Stimulated activated CD8-positive, alpha-beta memory T cell treated with anti-CD3 and anti-CD28 coated beads, Interleukin-15, amount 100 ng/mL, for 1 hour (primary cell): ENCODE measurements around the gene SH3BGRL.

ENCODE experiments used
- DNase-seq: peaks from one replicate; pipeline ENCODE4 v3.0.0-alpha.2; 2020; ENCODE audit warnings: low read depth

The SH3BGRL gene

DNA sequence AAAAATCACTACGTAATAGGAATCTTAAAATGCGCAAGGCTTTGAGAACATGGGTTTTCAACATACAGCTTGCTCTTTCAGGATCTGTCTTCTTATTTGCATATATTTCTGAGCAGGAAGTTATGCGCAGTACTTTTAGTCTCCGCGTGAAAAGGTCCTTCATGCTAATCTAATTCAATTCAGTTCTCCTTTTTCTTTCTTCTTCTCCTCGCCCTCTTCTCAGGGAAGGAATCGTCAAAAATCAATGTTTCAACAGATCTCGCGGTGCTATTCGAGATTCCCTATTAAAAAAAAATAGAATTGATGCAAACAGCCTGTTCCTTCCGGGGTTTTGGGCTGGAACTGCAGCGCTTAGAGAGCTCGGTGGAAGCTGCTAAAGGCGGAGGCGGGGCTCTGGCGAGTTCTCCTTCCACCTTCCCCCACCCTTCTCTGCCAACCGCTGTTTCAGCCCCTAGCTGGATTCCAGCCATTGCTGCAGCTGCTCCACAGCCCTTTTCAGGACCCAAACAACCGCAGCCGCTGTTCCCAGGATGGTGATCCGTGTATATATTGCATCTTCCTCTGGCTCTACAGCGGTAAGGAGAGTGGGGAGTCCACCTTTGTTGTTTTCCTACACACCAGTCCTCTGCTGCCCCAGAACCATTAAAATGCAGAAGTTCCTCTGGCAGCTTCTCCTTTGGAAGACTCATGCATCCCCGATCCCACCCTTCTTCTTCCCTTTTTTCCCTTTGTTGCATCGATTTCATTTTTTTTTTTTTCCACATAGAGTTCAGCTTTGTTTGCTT is at the start of gene SH3BGRL, which contains the start of gene HMGN5:
Gene SH3BGRL, plus strand, starts transcription at position 432 of the 785 bp plus-strand sequence. Its CDS starts 99 bp downstream, at position 531.
Gene HMGN5, minus strand, starts transcription at position 243 of the 785 bp plus-strand sequence. CDS start 80,364 bp downstream, outside the sequence.
- peak; percentile 34 for DNase-seq

GRCh38 chrX:81168391-81168790 is 33.5 kb upstream of the SH3BGRL start:
- no peak for DNase-seq

DNA sequence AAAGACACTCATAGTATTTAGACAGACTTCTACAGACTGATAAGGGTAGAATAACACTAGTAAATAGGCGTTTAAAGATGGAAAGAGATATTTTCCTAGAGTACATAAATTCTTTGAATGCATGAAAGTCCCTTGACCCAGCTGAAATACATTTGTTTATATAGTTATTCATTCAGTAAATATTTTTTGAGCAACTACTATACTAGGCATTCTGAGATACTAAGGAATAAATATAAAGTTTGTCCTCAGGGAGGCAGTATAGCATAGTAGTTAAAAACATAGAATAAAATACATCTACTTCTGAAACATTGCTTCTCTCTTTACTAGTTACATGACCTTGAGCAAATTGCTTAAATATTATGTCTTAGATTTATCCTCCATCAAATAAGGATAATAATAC is 27.6 kb upstream of the SH3BGRL start:
- DNase-seq: no peak

DNA sequence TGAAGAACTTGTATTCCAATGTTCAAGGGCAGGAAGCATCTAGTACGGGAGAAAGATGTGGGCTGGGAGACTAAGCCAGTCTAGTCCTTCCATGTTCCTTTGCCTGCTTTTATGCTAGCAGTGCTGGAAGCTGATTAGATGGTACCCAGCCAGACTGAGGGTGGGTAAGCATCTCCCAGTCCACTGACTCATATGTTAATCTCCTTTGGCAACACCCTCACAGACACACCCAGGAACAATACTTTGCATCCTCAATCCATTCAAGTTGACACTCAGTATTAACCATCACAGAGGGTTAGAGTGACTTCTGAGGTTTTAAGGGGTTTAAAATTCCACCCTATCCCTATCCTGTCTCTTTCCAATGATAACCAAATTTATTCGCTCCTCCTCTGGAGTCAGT is 6.6 kb upstream of the SH3BGRL start:
- DNase-seq: no peak

DNA sequence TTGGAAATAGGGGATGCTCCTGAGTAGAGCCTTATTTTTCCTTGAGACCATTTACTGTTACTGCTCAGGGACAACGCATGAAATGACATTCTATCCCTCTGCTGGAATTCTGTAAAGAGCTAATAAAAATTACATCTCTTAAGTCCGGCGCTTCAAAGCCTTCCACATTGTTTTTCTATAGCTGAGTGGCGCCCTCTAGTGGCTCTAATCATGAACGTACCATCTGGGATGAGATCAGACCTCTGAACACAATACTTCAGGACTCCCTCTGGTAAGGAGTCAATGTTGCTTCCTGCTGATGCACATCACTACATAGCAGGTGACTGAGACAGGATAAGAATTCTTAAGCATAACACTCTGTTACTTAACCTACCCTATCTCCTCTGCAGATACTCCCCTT is 6.2 kb upstream of the SH3BGRL start:
- peak; percentile 35 for DNase-seq

- no peak for DNase-seq
Observed at GRCh38 chrX:81201071-81201470, 831 bp upstream of the SH3BGRL start.

DNA sequence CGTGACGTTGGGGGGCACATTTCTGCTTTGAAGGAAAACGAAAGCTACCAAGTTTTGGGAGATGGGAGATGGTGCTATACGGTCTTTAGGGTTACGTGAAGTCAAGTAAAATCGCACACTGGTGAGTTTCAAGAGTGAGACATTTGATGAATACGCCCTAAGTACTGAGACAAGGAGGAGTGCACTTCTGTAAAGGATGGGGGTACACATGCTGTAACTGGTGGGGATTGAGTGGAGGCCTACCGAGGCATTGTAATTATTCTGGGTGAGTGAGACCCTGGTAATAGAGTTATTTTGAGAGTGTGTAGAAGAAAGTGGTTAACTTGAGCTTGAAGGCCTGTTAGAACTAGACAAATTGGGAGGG is 536 bp downstream of the SH3BGRL start:
- no peak for DNase-seq

- no peak for DNase-seq
Observed at GRCh38 chrX:81202943-81203342, 1.0 kb downstream of the SH3BGRL start.

DNA sequence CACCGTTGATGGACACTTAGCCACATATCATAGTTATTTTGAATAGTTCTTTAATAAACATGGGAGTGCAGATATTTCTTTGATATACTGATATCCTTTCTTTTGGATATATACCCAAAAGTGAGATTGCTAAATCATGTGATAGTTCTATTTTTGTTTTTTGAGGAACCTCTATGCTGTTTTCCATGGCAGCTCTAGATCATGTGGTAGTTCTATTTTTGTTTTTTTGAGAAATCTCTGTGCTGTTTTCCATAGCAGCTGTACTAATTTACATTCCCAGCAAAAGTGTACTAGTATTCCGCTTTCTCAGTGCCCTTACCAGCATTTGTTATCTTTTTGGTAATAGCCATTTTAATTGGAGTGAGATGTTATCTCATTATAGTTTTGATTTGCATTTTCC is 3.6 kb downstream of the SH3BGRL start:
- no peak for DNase-seq

GRCh38 chrX:81206476-81206875 is 4.6 kb downstream of the SH3BGRL start:
- DNase-seq: no peak

- no peak for DNase-seq
Observed at GRCh38 chrX:81208916-81209315, 7.0 kb downstream of the SH3BGRL start.

- DNase-seq: no peak
Observed at GRCh38 chrX:81215685-81216084, 13.8 kb downstream of the SH3BGRL start.

DNA sequence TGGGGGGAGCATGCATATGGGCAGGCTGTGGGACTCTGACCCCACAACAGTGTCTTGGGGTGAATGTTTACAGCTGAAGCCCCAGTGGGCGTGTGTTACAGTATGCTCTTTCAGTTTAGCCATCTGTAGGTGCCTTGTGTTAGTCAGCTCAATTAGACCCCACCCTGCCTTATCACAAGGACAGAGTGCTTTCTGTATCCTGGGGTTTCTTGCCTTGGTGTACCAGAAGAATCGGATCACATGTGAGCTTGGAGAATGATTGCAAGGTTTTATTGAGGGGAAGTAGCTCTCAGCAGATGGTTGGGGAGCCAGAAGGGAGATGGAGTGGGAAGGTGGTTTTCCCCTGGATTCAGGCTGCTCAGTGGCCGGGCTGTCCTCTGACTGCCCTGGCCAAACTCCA is 27.3 kb downstream of the SH3BGRL start:
- no peak for DNase-seq

DNA sequence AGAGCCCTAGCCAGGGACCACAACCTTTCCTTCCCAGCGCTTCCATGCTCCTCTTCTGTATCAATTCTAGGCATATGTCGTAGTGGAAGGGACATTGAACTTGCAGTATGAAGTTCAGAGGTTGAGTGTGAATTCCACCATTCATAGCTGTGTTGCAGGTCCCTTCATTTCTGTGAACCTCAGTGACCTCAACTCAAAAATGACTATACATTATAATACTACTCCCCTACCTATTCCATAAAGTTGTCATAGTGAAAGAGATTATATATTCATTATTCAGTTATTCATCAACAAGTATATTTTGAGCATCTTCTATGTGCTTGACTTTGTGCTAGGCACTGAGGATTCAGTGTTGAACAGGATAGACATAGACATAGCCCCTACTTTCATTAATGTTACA is 28.0 kb downstream of the SH3BGRL start:
- no peak for DNase-seq

GRCh38 chrX:81231476-81231875 is 29.6 kb downstream of the SH3BGRL start:
- DNase-seq: no peak

DNA sequence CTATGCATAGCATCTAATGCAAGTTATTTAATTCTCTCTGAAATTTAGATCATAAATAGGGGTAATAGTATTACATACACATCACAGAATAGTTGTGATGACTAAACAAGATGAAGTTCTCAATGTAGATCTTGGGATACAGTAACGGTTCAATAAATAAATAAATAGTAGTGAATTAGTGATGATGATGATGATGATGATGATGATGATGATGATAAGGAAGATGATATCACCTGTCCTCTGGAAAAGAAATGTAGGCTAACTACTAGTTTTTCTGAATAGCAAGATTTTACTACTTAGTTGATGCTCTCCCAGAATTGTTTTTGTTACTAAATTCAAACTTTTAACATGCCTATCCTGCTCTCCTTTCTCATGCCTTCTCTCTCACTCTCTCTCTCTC is 30.3 kb downstream of the SH3BGRL start:
- no peak for DNase-seq

DNA sequence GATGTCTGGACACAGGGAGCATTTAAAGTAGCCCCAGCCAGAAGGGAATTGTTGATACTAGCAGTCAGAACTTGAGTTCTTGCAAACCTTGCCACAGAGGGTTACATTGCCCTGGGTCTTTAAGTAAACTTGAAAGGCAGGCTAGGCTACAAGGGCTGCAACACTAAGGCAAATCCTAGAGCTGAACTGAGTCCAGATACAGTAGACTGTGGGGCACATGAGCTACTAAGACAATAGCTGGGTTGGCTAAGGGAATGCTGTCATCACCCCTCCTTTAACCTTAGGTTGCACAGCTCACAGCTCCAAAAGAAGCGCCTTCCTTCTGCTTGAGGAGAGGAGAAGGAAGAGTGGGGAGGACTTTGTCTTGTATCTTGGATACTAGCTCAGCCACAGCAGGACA is 35.6 kb downstream of the SH3BGRL start:
- DNase-seq: no peak

GRCh38 chrX:81238166-81238565 is 36.3 kb downstream of the SH3BGRL start:
- no peak for DNase-seq

- no peak for DNase-seq
Observed at GRCh38 chrX:81240701-81241331, 38.9 kb downstream of the SH3BGRL start.

- no peak for DNase-seq
Observed at GRCh38 chrX:81241753-81242152, 39.9 kb downstream of the SH3BGRL start.

- DNase-seq: no peak
Observed at GRCh38 chrX:81255876-81256275, 54.0 kb downstream of the SH3BGRL start.

DNA sequence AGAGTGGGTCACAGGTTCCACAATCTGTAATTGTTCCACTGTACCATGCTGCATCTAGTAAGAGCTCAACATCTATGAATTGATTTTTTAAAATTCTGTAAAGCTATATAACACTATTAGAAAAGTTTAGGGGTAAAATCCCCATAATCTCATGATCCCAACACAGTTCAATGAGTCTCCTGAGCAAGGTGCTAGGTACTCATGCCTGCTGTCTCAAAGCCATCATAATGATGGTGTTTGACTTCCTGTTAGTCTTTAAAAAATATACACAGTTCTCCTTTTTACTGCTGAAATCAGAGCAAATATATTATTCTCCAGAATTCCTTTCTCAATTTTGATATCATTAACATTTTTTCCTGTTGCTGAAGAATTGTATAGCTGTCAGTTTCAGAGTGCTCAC is 55.9 kb downstream of the SH3BGRL start:
- DNase-seq: no peak

- DNase-seq: no peak
Observed at GRCh38 chrX:81259020-81259713, 57.3 kb downstream of the SH3BGRL start.
